ENCODE data around the gene CASQ2. TPM values are rescaled to one million over a fixed set of nuclear protein-coding genes. Genes with fewer than 3 reads are reported as not detected.
"Not testable (repeated sequence)": the region's sequence is repeated elsewhere in the genome, so short reads cannot be mapped to it uniquely, and the experiment has no call there.

CASQ2 gene
- total RNA-seq, 1 donor from 2014 or later, result not detected

DNA sequence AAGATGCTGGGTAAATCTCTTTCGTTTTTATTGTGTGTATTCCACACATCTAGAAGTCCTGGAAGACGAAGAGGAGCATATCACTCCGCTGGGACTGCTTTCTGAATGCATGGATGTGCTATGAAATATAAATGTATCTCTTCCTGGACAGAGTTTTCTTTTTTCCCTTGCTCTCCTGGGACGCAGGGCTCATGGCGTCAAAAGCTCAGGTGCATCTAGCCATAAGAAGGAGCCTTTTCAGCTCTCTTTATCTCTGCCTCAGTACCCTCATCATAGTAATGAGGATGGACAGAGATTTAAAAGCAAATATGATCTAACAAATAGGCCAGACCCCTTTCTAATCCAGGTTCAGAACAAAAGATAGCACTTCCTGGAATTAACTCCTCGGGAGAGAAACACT, 27.5 kb upstream of the CASQ2 start:
- H3K4me3 Mint-ChIP-seq (ENCODE audit: low read depth), result no peak overlapping the region
- H3K27ac Mint-ChIP-seq, result no peak overlapping the region
- H3K27me3 Mint-ChIP-seq (ENCODE audit: low read depth), result peaks cover 10% of the 10 kb centered on the region
- no peaks in the 10 kb centered on the region for H3K36me3 Mint-ChIP-seq (ENCODE audit: low read depth)
- intact Hi-C loops (cut with micrococcal nuclease), result no loop called here
- H3K9me3 Mint-ChIP-seq, result no peaks in the 10 kb centered on the region
- no peaks in the 10 kb centered on the region for H3K4me1 Mint-ChIP-seq (ENCODE audit: low read depth)
- DNase-seq (ENCODE audit: low spot score), result no peak

DNA sequence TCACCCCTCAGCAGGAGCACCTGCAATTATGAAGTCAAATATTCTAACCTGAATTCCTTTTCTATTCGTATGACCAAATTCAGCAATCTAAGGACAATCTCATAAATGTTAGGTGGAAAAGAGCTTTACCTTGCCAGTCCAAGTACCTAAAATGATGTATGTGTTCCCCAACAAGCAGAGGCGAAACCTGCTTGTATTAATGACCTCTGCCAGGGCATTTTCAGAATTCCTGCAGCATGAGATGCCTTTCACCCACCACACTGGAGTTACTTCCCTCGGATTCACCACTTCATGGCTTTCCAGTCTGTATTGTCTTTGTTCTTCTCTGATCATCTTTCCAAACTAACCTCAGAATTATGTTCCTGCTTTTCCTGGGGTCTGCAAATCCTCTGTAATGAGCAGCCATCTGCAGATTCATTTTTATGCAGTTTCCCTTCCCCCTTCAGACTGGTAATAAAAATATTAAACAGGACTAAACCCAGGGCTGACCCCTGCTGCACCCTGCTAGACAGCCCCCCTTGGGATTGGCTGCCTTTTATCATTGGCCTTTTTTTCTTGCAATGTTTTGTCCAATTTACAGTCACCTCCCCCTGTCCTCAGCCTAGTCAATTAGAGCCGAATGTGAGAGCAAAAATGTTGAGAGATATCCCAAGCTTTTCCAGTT, 26.6 kb upstream of the CASQ2 start:
- DNase-seq (ENCODE audit: low spot score), result no peak
- no peaks in the 10 kb centered on the region for H3K4me1 Mint-ChIP-seq (ENCODE audit: low read depth)
- no peaks in the 10 kb centered on the region for H3K36me3 Mint-ChIP-seq (ENCODE audit: low read depth)
- H3K4me3 Mint-ChIP-seq (ENCODE audit: low read depth), result no peak overlapping the region
- intact Hi-C loops (cut with micrococcal nuclease), result no loop called here
- H3K27me3 Mint-ChIP-seq (ENCODE audit: low read depth), result peaks cover 8% of the 10 kb centered on the region
- no peaks in the 10 kb centered on the region for H3K9me3 Mint-ChIP-seq
- H3K27ac Mint-ChIP-seq, result no peak overlapping the region

DNA sequence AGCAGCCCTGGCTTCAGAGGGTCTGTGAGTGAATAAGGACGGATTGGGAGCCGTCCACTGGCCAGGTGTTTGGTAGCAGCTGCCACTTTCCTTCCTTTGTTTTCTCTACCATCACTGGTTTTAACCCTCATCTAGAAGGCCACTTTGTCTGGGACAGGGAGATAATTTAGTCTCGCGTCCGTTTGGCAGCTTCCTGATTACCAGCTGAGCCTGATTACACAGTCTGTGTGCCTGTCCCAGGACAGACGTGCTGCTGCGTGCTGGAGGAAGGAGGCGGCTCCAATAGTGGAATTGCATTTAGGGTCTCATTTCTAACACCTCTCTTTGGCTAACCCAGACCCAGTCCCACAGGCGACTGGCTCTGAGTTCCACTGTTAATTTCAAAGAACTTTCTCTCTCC, 24.6 kb upstream of the CASQ2 start:
- Mint-ChIP-seq H3K36me3 (ENCODE audit: low read depth) (no peaks in the 10 kb centered on the region), H3K4me3 (ENCODE audit: low read depth) (no peak overlapping the region), H3K9me3 (no peaks in the 10 kb centered on the region), H3K27me3 (ENCODE audit: low read depth) (peaks cover 8% of the 10 kb centered on the region), H3K4me1 (ENCODE audit: low read depth) (no peaks in the 10 kb centered on the region), H3K27ac (no peak overlapping the region)
- intact Hi-C loops (cut with micrococcal nuclease), result no loop called here
- no peak for DNase-seq (ENCODE audit: low spot score)

GRCh38 chr1:115791816-115792215, 23.3 kb upstream of the CASQ2 start:
- H3K4me1 Mint-ChIP-seq (ENCODE audit: low read depth), result no peaks in the 10 kb centered on the region
- no peak overlapping the region for H3K27ac Mint-ChIP-seq
- no peaks in the 10 kb centered on the region for H3K36me3 Mint-ChIP-seq (ENCODE audit: low read depth)
- intact Hi-C loops (cut with micrococcal nuclease), result no loop called here
- no peaks in the 10 kb centered on the region for H3K9me3 Mint-ChIP-seq
- no peak overlapping the region for H3K4me3 Mint-ChIP-seq (ENCODE audit: low read depth)
- H3K27me3 Mint-ChIP-seq (ENCODE audit: low read depth), result peaks cover 12% of the 10 kb centered on the region
- DNase-seq (ENCODE audit: low spot score), result no peak

GRCh38 chr1:115790846-115791245, 22.3 kb upstream of the CASQ2 start:
- Mint-ChIP-seq H3K9me3 (no peaks in the 10 kb centered on the region), H3K4me1 (ENCODE audit: low read depth) (no peaks in the 10 kb centered on the region), H3K27ac (no peak overlapping the region), H3K27me3 (ENCODE audit: low read depth) (peaks cover 14% of the 10 kb centered on the region), H3K36me3 (ENCODE audit: low read depth) (no peaks in the 10 kb centered on the region), H3K4me3 (ENCODE audit: low read depth) (no peak overlapping the region)
- no peak for DNase-seq (ENCODE audit: low spot score)
- intact Hi-C loops (cut with micrococcal nuclease), result no loop called here

DNA sequence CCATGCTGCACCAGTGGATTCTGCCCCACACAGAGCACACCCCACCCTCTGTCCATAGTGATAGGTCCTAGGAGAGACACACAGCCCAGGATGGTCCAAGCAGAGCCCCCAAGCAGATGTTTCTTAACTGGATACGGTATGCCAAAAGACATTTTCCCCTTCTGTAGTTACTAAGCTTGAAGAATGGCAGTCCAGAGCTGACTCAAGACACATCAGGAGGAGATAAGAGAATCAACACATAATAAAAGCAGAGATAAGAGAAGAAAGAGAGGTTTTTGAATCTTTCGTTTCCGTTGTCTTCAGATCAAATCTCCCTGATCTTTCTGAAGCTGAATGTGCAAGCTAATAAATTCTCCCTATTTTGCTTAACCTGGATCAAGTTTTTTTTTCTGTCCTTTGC, 21.8 kb upstream of the CASQ2 start:
- peaks cover 14% of the 10 kb centered on the region for H3K27me3 Mint-ChIP-seq (ENCODE audit: low read depth)
- no peak overlapping the region for H3K4me3 Mint-ChIP-seq (ENCODE audit: low read depth)
- no peaks in the 10 kb centered on the region for H3K4me1 Mint-ChIP-seq (ENCODE audit: low read depth)
- DNase-seq (ENCODE audit: low spot score), result no peak
- intact Hi-C loops (cut with micrococcal nuclease), result no loop called here
- no peaks in the 10 kb centered on the region for H3K9me3 Mint-ChIP-seq
- no peak overlapping the region for H3K27ac Mint-ChIP-seq
- H3K36me3 Mint-ChIP-seq (ENCODE audit: low read depth), result no peaks in the 10 kb centered on the region

DNA sequence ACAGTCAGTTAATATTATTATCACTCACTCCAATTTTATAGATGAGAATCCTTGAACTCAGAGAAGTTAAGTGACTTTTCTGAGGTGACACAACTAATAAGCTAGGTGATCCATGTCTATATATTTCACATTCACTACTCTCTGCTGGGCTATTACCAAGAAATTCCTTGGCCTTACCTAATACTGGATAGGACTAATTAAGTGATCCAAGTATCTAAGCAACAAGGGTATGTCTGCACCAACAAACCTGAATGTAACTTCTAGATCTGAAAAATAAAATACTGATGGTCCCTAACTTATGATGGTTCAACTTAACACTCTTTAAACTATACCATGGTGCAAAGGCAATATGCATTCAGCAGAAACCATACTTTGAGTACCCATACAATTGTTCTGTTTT, 14.8 kb upstream of the CASQ2 start:
- DNase-seq (ENCODE audit: low spot score), result no peak
- no peaks in the 10 kb centered on the region for H3K36me3 Mint-ChIP-seq (ENCODE audit: low read depth)
- H3K27me3 Mint-ChIP-seq (ENCODE audit: low read depth), result peaks cover 8% of the 10 kb centered on the region
- no peaks in the 10 kb centered on the region for H3K4me1 Mint-ChIP-seq (ENCODE audit: low read depth)
- intact Hi-C loops (cut with micrococcal nuclease), result no loop called here
- no peak overlapping the region for H3K27ac Mint-ChIP-seq
- H3K4me3 Mint-ChIP-seq (ENCODE audit: low read depth), result no peak overlapping the region
- no peaks in the 10 kb centered on the region for H3K9me3 Mint-ChIP-seq

- no peak overlapping the region for H3K27ac Mint-ChIP-seq
- H3K4me3 Mint-ChIP-seq (ENCODE audit: low read depth), result no peak overlapping the region
- no peaks in the 10 kb centered on the region for H3K9me3 Mint-ChIP-seq
- peaks cover 8% of the 10 kb centered on the region for H3K27me3 Mint-ChIP-seq (ENCODE audit: low read depth)
- H3K4me1 Mint-ChIP-seq (ENCODE audit: low read depth), result no peaks in the 10 kb centered on the region
- DNase-seq (ENCODE audit: low spot score), result no peak
- intact Hi-C loops (cut with micrococcal nuclease), result no loop called here
- H3K36me3 Mint-ChIP-seq (ENCODE audit: low read depth), result no peaks in the 10 kb centered on the region
Measured at GRCh38 chr1:115782571-115783281, 14.2 kb upstream of the CASQ2 start.

GRCh38 chr1:115781851-115782250, 13.3 kb upstream of the CASQ2 start:
- no peaks in the 10 kb centered on the region for H3K4me1 Mint-ChIP-seq (ENCODE audit: low read depth)
- no peaks in the 10 kb centered on the region for H3K9me3 Mint-ChIP-seq
- peaks cover 4% of the 10 kb centered on the region for H3K27me3 Mint-ChIP-seq (ENCODE audit: low read depth)
- DNase-seq (ENCODE audit: low spot score), result no peak
- no peak overlapping the region for H3K4me3 Mint-ChIP-seq (ENCODE audit: low read depth)
- no peak overlapping the region for H3K27ac Mint-ChIP-seq
- intact Hi-C loops (cut with micrococcal nuclease), result no loop called here
- no peaks in the 10 kb centered on the region for H3K36me3 Mint-ChIP-seq (ENCODE audit: low read depth)

- H3K4me3 Mint-ChIP-seq (ENCODE audit: low read depth), result no peak overlapping the region
- H3K4me1 Mint-ChIP-seq (ENCODE audit: low read depth), result no peaks in the 10 kb centered on the region
- peaks cover 2% of the 10 kb centered on the region for H3K27me3 Mint-ChIP-seq (ENCODE audit: low read depth)
- intact Hi-C loops (cut with micrococcal nuclease), result no loop called here
- no peaks in the 10 kb centered on the region for H3K9me3 Mint-ChIP-seq
- H3K36me3 Mint-ChIP-seq (ENCODE audit: low read depth), result no peaks in the 10 kb centered on the region
- H3K27ac Mint-ChIP-seq, result no peak overlapping the region
- DNase-seq (ENCODE audit: low spot score), result no peak
Measured at GRCh38 chr1:115781343-115781742, 12.8 kb upstream of the CASQ2 start.

DNA sequence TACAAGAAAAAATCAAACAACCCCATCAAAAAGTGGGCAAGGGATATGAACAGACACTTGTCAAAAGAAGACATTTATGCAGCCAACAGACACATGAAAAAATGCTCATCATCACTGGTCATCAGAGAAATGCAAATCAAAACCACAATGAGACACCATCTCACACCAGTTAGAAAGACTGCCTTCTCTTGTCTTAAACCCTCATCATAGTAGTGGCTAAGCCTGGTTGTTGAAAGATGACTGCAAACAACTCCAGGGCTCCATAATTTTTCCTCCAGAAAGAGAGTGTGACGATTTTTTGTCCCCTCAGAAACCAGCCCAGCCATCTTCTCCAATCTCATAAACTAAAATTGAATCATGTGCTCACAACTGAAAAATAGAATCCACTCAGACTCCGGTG, 12.1 kb upstream of the CASQ2 start:
- H3K4me1 Mint-ChIP-seq (ENCODE audit: low read depth); intact Hi-C loops (cut with micrococcal nuclease); DNase-seq (ENCODE audit: low spot score); H3K27me3 Mint-ChIP-seq (ENCODE audit: low read depth); H3K4me3 Mint-ChIP-seq (ENCODE audit: low read depth); H3K27ac Mint-ChIP-seq; H3K36me3 Mint-ChIP-seq (ENCODE audit: low read depth); H3K9me3 Mint-ChIP-seq: not testable (repeated sequence)

DNA sequence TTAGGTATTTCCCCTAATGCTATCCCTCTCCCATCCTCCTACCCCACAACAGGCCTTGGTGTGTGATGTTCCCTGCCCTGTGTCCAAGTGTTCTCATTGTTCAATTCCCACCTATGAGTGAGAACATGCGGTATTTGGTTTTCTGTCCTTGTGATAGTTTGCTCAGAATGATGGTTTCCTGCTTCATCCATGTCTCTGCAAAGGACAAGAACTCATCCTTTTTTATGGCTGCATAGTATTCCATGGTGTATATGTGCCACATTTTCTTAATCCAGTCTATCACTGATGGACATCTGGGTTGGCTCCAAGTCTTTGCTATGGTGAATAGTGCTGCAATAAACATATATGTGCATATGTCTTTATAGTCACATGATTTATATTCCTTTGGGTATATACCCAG, 10.6 kb upstream of the CASQ2 start:
- DNase-seq (ENCODE audit: low spot score); intact Hi-C loops (cut with micrococcal nuclease); H3K4me1 Mint-ChIP-seq (ENCODE audit: low read depth); H3K36me3 Mint-ChIP-seq (ENCODE audit: low read depth); H3K9me3 Mint-ChIP-seq; H3K27ac Mint-ChIP-seq; H3K27me3 Mint-ChIP-seq (ENCODE audit: low read depth); H3K4me3 Mint-ChIP-seq (ENCODE audit: low read depth): not testable (repeated sequence)

DNA sequence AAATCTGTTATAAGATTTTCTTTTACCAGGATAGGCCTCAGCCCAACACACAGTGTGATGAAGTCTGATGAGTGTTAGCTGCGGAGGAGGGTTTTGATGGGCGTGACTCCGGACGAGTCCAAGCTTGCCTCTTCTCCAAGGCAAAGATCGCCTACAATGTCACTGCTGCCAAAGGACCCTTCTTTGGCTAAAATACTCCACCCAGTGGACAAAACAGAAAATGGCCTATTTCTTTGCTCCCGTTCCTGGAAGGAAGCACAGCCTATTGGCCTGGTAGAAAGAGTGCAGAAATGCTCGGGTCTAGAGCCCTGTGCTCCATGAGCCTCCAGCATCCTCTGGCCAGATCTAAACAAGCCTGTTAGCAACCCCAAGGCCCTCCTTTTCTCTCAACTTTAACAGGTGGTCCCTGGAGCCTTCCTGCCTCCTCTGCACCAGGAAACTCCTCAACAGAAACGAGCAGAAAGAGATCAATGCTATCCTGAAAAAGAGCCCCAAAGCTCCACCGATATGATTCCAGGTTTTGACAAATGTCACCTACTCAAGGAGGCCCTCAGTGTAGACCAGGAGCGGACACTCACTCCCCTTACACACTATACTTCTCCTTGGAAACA, 3.4 kb upstream of the CASQ2 start:
- Mint-ChIP-seq H3K9me3 (no peaks in the 10 kb centered on the region), H3K4me1 (ENCODE audit: low read depth) (no peaks in the 10 kb centered on the region), H3K27me3 (ENCODE audit: low read depth) (peaks cover 8% of the 10 kb centered on the region), H3K4me3 (ENCODE audit: low read depth) (no peak overlapping the region), H3K27ac (no peak overlapping the region), H3K36me3 (ENCODE audit: low read depth) (no peaks in the 10 kb centered on the region)
- no peak for DNase-seq (ENCODE audit: low spot score)
- intact Hi-C loops (cut with micrococcal nuclease), result loop anchor here (5.0 kb wide), 1 partner anchor 165 kb away; no protein-coding TSS in a partner anchor
